Mesothelial cell of epicardium (in vitro differentiated cells): ENCODE data around the gene ANKS4B. TPM values are rescaled to one million over a fixed set of nuclear protein-coding genes. Genes with fewer than 3 reads are reported as not detected.
"Not testable (repeated sequence)": the region's sequence is repeated elsewhere in the genome, so short reads cannot be mapped to it uniquely, and the experiment has no call there.

Experiments
- DNase-seq, 2 experiments: peaks; one replicate each; pipeline ENCODE4 v3.0.0; 2021; ENCODE audit warnings: low spot score in 2 of 2; ENCODE audit not compliant: unreplicated experiment in 2 of 2
- H3K27ac Mint-ChIP-seq: 2 replicates; pipeline ENCODE4 v1.8.0; 2021; ENCODE audit warnings: mixed read lengths
- H3K27me3 Mint-ChIP-seq: 2 replicates; pipeline ENCODE4 v1.8.0; 2021; ENCODE audit warnings: low read depth, mixed read lengths
- H3K36me3 Mint-ChIP-seq: 2 replicates; pipeline ENCODE4 v1.8.0; 2021; ENCODE audit warnings: mixed read lengths
- H3K4me1 Mint-ChIP-seq: 2 replicates; pipeline ENCODE4 v1.8.0; 2021; ENCODE audit warnings: mixed read lengths
- H3K4me3 Mint-ChIP-seq: 2 replicates; pipeline ENCODE4 v1.8.0; 2021; ENCODE audit warnings: mild to moderate bottlenecking, moderate library complexity, mixed read lengths
- H3K9me3 Mint-ChIP-seq: 2 replicates; pipeline ENCODE4 v1.8.0; 2021; ENCODE audit warnings: mixed read lengths
- total RNA-seq: library from RNA; stranded (reverse); gene quantifications from 3 replicates; pipeline ENCODE4 v1.2.1, GENCODE V29; 2021
- TF ChIP-seq, protein P1 (sequence below): fragments of 200-600 bp; sonication (generic); IDR thresholded peaks from one replicate; pipeline ENCODE4 v1.5.0; 2021; ENCODE audit warnings: antibody characterized with exemption; ENCODE audit not compliant: unreplicated experiment

The ANKS4B gene
- total RNA-seq, 1 donor from 2014 or later, result not detected

GRCh38 chr16:21189311-21189710 is 44.2 kb upstream of the ANKS4B start:
- no peak for DNase-seq
- Mint-ChIP-seq H3K27me3 (peaks cover 4% of the 10 kb centered on the region), H3K4me3 (no peak overlapping the region), H3K4me1 (no peaks in the 10 kb centered on the region), H3K27ac (no peak overlapping the region), H3K36me3 (no peaks in the 10 kb centered on the region), H3K9me3 (peaks cover 7% of the 10 kb centered on the region)
- TF ChIP-seq, protein P1, sequence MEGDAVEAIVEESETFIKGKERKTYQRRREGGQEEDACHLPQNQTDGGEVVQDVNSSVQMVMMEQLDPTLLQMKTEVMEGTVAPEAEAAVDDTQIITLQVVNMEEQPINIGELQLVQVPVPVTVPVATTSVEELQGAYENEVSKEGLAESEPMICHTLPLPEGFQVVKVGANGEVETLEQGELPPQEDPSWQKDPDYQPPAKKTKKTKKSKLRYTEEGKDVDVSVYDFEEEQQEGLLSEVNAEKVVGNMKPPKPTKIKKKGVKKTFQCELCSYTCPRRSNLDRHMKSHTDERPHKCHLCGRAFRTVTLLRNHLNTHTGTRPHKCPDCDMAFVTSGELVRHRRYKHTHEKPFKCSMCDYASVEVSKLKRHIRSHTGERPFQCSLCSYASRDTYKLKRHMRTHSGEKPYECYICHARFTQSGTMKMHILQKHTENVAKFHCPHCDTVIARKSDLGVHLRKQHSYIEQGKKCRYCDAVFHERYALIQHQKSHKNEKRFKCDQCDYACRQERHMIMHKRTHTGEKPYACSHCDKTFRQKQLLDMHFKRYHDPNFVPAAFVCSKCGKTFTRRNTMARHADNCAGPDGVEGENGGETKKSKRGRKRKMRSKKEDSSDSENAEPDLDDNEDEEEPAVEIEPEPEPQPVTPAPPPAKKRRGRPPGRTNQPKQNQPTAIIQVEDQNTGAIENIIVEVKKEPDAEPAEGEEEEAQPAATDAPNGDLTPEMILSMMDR, result no peak

DNA sequence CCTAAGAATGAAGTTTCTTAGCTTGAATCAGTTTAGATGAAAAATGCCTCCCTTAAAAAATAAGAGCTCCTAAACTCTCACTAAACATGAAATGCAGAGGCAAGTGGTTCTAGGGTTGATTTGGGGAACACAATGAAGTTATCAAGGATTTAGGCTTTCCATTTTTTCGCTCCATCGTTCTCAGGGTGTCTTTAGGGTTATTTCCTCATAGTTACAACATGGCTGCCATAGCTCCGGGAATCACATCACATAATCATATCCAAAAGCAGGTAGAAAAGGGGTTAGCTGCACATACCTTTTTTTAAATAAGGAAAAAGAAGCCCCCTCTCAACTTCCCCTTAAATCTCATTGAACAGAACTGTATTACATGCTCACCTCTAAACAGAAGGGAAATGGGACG is 43.5 kb upstream of the ANKS4B start:
- TF ChIP-seq, protein P1, result no peak

GRCh38 chr16:21190599-21190998 is 42.9 kb upstream of the ANKS4B start:
- no peaks in the 10 kb centered on the region for H3K36me3 Mint-ChIP-seq
- peaks cover 7% of the 10 kb centered on the region for H3K9me3 Mint-ChIP-seq
- no peaks in the 10 kb centered on the region for H3K4me1 Mint-ChIP-seq
- TF ChIP-seq, protein P1, result no peak
- no peak overlapping the region for H3K27ac Mint-ChIP-seq
- no peak overlapping the region for H3K4me3 Mint-ChIP-seq
- H3K27me3 Mint-ChIP-seq, result peaks cover 8% of the 10 kb centered on the region
- no peak for DNase-seq

More for the DNA sequence above, 43.5 kb upstream of the ANKS4B start:
- H3K9me3 Mint-ChIP-seq, result peaks cover 7% of the 10 kb centered on the region
- no peaks in the 10 kb centered on the region for H3K4me1 Mint-ChIP-seq
- peaks cover 8% of the 10 kb centered on the region for H3K27me3 Mint-ChIP-seq
- DNase-seq, result no peak
- H3K4me3 Mint-ChIP-seq, result no peak overlapping the region
- H3K27ac Mint-ChIP-seq, result no peak overlapping the region
- no peaks in the 10 kb centered on the region for H3K36me3 Mint-ChIP-seq

DNA sequence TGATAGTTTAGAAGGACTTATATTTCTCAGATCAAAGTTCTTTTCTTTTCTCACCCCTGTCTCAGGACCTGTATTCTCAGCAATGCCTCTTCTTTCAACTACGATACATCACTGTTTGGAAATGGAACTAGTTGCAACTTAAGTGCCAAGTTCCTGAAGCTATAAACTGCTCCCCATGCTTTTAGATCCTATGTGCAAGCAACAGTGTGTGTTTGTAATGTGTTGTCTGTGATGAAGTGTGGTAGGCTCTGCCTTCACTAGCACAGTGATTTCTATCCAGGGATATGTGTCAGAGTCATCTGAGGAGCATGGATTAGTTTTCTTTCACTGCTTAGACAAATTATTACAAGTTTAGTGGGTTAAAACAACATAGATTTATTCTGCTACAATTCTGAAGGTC is 40.5 kb upstream of the ANKS4B start:
- Mint-ChIP-seq H3K9me3 (peaks cover 7% of the 10 kb centered on the region), H3K36me3 (no peaks in the 10 kb centered on the region), H3K27me3 (peaks cover 8% of the 10 kb centered on the region), H3K4me3 (no peak overlapping the region), H3K27ac (no peak overlapping the region), H3K4me1 (no peaks in the 10 kb centered on the region)
- TF ChIP-seq, protein P1, result no peak
- DNase-seq, result no peak

DNA sequence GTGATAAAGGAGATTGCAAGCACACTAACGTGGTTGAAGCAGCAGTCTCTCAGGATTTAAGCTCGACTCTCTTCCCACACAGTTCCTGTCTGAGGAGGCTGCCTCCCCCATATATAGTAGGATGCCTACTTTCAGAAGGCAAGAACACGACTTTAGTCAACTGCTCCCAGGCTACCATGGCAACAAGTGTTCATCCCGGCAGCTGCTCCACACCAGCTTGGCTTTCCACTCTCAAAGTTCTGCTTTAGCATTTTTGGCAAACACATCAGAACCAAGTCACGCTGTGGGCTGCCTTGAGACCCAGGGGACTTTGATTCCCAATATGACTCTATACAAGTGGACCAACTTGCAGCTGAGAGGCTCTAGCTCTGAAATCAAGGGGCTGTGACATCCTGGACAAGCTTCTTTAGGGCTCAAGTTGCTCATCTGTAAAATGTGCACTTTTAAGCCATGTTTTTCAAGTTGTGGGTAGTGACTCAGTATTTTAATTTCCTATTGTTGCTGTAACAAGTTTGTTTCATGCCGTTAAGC is 38.7 kb upstream of the ANKS4B start:
- Mint-ChIP-seq H3K9me3 (peaks cover 7% of the 10 kb centered on the region), H3K36me3 (no peaks in the 10 kb centered on the region), H3K4me3 (no peak overlapping the region)

GRCh38 chr16:21195330-21195729 is 38.2 kb upstream of the ANKS4B start:
- H3K9me3 Mint-ChIP-seq, H3K4me3 Mint-ChIP-seq: not testable (repeated sequence)

More for the DNA sequence above, 38.7 kb upstream of the ANKS4B start:
- TF ChIP-seq, protein P1, result no peak
- Mint-ChIP-seq H3K27ac (no peak overlapping the region), H3K27me3 (peaks cover 8% of the 10 kb centered on the region), H3K4me1 (no peaks in the 10 kb centered on the region)
- no peak for DNase-seq

More at GRCh38 chr16:21195330-21195729, 38.2 kb upstream of the ANKS4B start:
- H3K27me3 Mint-ChIP-seq, DNase-seq, H3K36me3 Mint-ChIP-seq, H3K4me1 Mint-ChIP-seq, H3K27ac Mint-ChIP-seq: not testable (repeated sequence)
